ENCODE data around the gene ZNF740. TPM values are rescaled to one million over a fixed set of nuclear protein-coding genes. Genes with fewer than 3 reads are reported as not detected.

ZNF740 gene
- total RNA-seq, 2 experiments from 2014 or later = 31.6 to 58.2 TPM

- H3K27ac ChIP-seq (ENCODE audit: low read depth, low read length, poor library complexity, severe bottlenecking) = peak overlapping the region; percentile 87
These were observed 1.4 kb downstream of the ZNF740 start for GRCh38 chr12:53181935-53182334.

GRCh38 chr12:53182903-53183302, 2.4 kb downstream of the ZNF740 start:
- peaks cover 38% of the 10 kb centered on the region for H3K79me2 ChIP-seq (ENCODE audit: insufficient read depth, low read depth, low read length)
- ChIA-PET POLR2A (interaction anchor here (4.6 kb wide), 1 partner anchor 18 kb away, joined by 41 read pairs; no protein-coding TSS in a partner anchor), CTCF (ENCODE audit: unreplicated experiment) (no interaction called here)
- H3K4me1 ChIP-seq (ENCODE audit: insufficient read depth, low read length, poor library complexity, severe bottlenecking) = peaks cover 52% of the 10 kb centered on the region
- H3K9me3 ChIP-seq (ENCODE audit: low read length) = peaks cover 7% of the 10 kb centered on the region; the same call in 1 of the 2 replicates
- peak overlapping the region; percentile 91 for H3K4me3 ChIP-seq (ENCODE audit: low read depth, low read length, poor library complexity, severe bottlenecking)
- peaks cover 62% of the 10 kb centered on the region for H3K36me3 ChIP-seq (ENCODE audit: insufficient read depth, low read length)
- H3K4me2 ChIP-seq (ENCODE audit: low read length) = peak overlapping the region; percentile 100
- BruUV-seq (replicated peaks) = no TSS peak
- no peak overlapping the region for H2AFZ ChIP-seq (ENCODE audit: low read length)
- intact Hi-C loops (cut with micrococcal nuclease; ENCODE audit: unreplicated experiment) = no loop called here
- no peak for DNase-seq (ENCODE audit: low spot score)
- TF ChIP-seq CTCF (conservative IDR thresholded peaks at IDR 0.05; ENCODE audit: low read length) (no peak), EZH2phosphoT487 (IDR thresholded peaks at IDR 0.05; ENCODE audit: borderline replicate concordance, low read depth, low read length) (no peak)
- no peaks in the 10 kb centered on the region for H4K20me1 ChIP-seq (ENCODE audit: insufficient read depth, low read length)
- no peak overlapping the region for H3K27ac ChIP-seq (ENCODE audit: low read depth, low read length, poor library complexity, severe bottlenecking)
- H3K9me2 ChIP-seq (ENCODE audit: insufficient read depth, low read length) = no peaks in the 10 kb centered on the region

More at GRCh38 chr12:53181935-53182334, 1.4 kb downstream of the ZNF740 start:
- intact Hi-C loops (cut with micrococcal nuclease; ENCODE audit: unreplicated experiment) = no loop called here
- ChIA-PET CTCF (ENCODE audit: unreplicated experiment) (no interaction called here), POLR2A (interaction anchor here (0.6 to 4.6 kb wide), 9 partner anchors 8 to 448 kb away, joined by 3 to 41 read pairs (median 3); partner anchors contain the start of gene PFDN5)
- Histone ChIP-seq H3K4me3 (ENCODE audit: low read depth, low read length, poor library complexity, severe bottlenecking) (peak overlapping the region; percentile 91), H3K79me2 (ENCODE audit: insufficient read depth, low read depth, low read length) (peaks cover 38% of the 10 kb centered on the region), H3K4me1 (ENCODE audit: insufficient read depth, low read length, poor library complexity, severe bottlenecking) (peaks cover 52% of the 10 kb centered on the region), H4K20me1 (ENCODE audit: insufficient read depth, low read length) (no peaks in the 10 kb centered on the region), H3K36me3 (ENCODE audit: insufficient read depth, low read length) (peaks cover 53% of the 10 kb centered on the region), H3K4me2 (ENCODE audit: low read length) (peak overlapping the region; percentile 100), H3K9me3 (ENCODE audit: low read length) (peaks cover 7% of the 10 kb centered on the region; the same call in 1 of the 2 replicates), H2AFZ (ENCODE audit: low read length) (no peak overlapping the region), H3K9me2 (ENCODE audit: insufficient read depth, low read length) (no peaks in the 10 kb centered on the region)
- no TSS peak for BruUV-seq (replicated peaks)
- TF ChIP-seq EZH2phosphoT487 (IDR thresholded peaks at IDR 0.05; ENCODE audit: borderline replicate concordance, low read depth, low read length) = no peak
- TF ChIP-seq CTCF (conservative IDR thresholded peaks at IDR 0.05; ENCODE audit: low read length) = no peak
- no peak for DNase-seq (ENCODE audit: low spot score)

- H3K36me3 ChIP-seq (ENCODE audit: insufficient read depth, low read length) = peaks cover 79% of the 10 kb centered on the region
- POLR2A ChIA-PET = interaction anchor here (0.5 to 1.8 kb wide), 6 partner anchors 10 to 18 kb away, joined by 3 to 8 read pairs (median 4); no protein-coding TSS in a partner anchor
These were observed 4.3 kb downstream of the ZNF740 start for GRCh38 chr12:53184828-53185227.

More at GRCh38 chr12:53184828-53185227, 4.3 kb downstream of the ZNF740 start:
- no peak for DNase-seq (ENCODE audit: low spot score)
- CTCF ChIA-PET (ENCODE audit: unreplicated experiment) = interaction anchor here (0.8 kb wide), 1 partner anchor 10 kb away, joined by 3 read pairs; no protein-coding TSS in a partner anchor
- H3K9me3 ChIP-seq (ENCODE audit: low read length) = peaks cover 7% of the 10 kb centered on the region; the same call in 1 of the 2 replicates
- no peak overlapping the region for H3K4me3 ChIP-seq (ENCODE audit: low read depth, low read length, poor library complexity, severe bottlenecking)
- no peak for TF ChIP-seq CTCF (conservative IDR thresholded peaks at IDR 0.05; ENCODE audit: low read length)
- no peak for TF ChIP-seq EZH2phosphoT487 (IDR thresholded peaks at IDR 0.05; ENCODE audit: borderline replicate concordance, low read depth, low read length)
- no peak overlapping the region for H2AFZ ChIP-seq (ENCODE audit: low read length)
- intact Hi-C loops (cut with micrococcal nuclease; ENCODE audit: unreplicated experiment) = no loop called here
- H3K9me2 ChIP-seq (ENCODE audit: insufficient read depth, low read length) = no peaks in the 10 kb centered on the region
- peaks cover 42% of the 10 kb centered on the region for H3K4me1 ChIP-seq (ENCODE audit: insufficient read depth, low read length, poor library complexity, severe bottlenecking)
- no TSS peak for BruUV-seq (replicated peaks)
- H3K27ac ChIP-seq (ENCODE audit: low read depth, low read length, poor library complexity, severe bottlenecking) = no peak overlapping the region
- H4K20me1 ChIP-seq (ENCODE audit: insufficient read depth, low read length) = no peaks in the 10 kb centered on the region
- H3K4me2 ChIP-seq (ENCODE audit: low read length) = peak overlapping the region; percentile 7; the same call in 1 of the 2 replicates
- peaks cover 30% of the 10 kb centered on the region for H3K79me2 ChIP-seq (ENCODE audit: insufficient read depth, low read depth, low read length)

Data from OCI-LY7 (cell line).